K562 (cell line): Measurements from ENCODE around the gene KCTD15. TPM values are rescaled to one million over a fixed set of nuclear protein-coding genes. Genes with fewer than 3 reads are reported as not detected.

Source experiments
- ATAC-seq: fragments of 200-7000 bp; cut with Tn5 transposase; 3 replicates; pipeline ENCODE4 v1.9.1; 2020; ENCODE audit warnings: moderate library complexity
- Bru-seq: library from RNA; stranded (reverse); fragments of 400-500 nt; gene quantifications from one replicate; lab custom pipeline; 2021; lab: Mats Ljungman, UMichigan
- BruChase-seq, 2 experiments: library from RNA; stranded (reverse); fragments of 400-500 nt; gene quantifications; one replicate each; lab custom pipeline; 2021; lab: Mats Ljungman, UMichigan
- BruUV-seq: library from RNA; stranded (reverse); fragments of 400-500 nt; replicated peaks from 2 replicates; lab custom pipeline; 2021; lab: Mats Ljungman, UMichigan
- CTCF ChIA-PET: fragments of 300-600 bp; formaldehyde crosslinking; extraction: SDS; loops from one replicate; lab custom pipeline; 2021; ENCODE audit warnings: low intra/inter-chr PET ratio; lab: Yijun Ruan, JAX
- POLR2A ChIA-PET: fragments of 300-600, 350-650 bp; sonication (Branson Sonifier 250); formaldehyde crosslinking; extraction: SDS; loops from one replicate; lab custom pipeline; 2021; ENCODE audit warnings: antibody characterized with exemption, inconsistent platforms; lab: Yijun Ruan, JAX
- DNase-seq, 4 experiments: peaks; one replicate each; pipeline versions ENCODE4 v3.0.0 to v3.0.0-alpha.2; 2011 to 2018; ENCODE audit warnings: low spot score in 3 of 4, mixed read lengths in 3 of 4; ENCODE audit errors: extremely low read depth in 1 of 4
- FAIRE-seq: peaks from 2 replicates; lab custom pipeline; 2011; peaks lifted over from hg19 to GRCh38; lab: Jason Lieb, UNC
- H2AFZ ChIP-seq: 2 replicates; pipeline ENCODE4 v1.6.0; 2011; ENCODE audit warnings: low read depth, low read length, control low read depth, inconsistent platforms
- H3K27ac ChIP-seq: fragments of 200-600 bp; 3 replicates; pipeline ENCODE4 v1.8.0; 2011; ENCODE audit warnings: low read depth, mild to moderate bottlenecking, control low read depth, inconsistent platforms, low read length, moderate library complexity, mixed read lengths; ENCODE audit errors: extremely low read depth
- H3K27me3 ChIP-seq, 2 experiments: fragments of 300-600 bp in 1 of 2; 2 replicates in 1 of 2; 3 replicates in 1 of 2; pipeline versions ENCODE4 v1.6.0 to v1.8.0; 2011; ENCODE audit warnings: inconsistent platforms in 2 of 2, low read length in 2 of 2, mild to moderate bottlenecking in 1 of 2, mixed read lengths in 1 of 2, moderate library complexity in 1 of 2; ENCODE audit not compliant: control insufficient read depth in 2 of 2, insufficient read depth in 2 of 2
- H3K36me3 ChIP-seq: fragments of 300-600 bp; 3 replicates; pipeline ENCODE4 v1.8.0; 2011; ENCODE audit warnings: mild to moderate bottlenecking, low read length, inconsistent platforms; ENCODE audit not compliant: control insufficient read depth, insufficient read depth
- H3K4me1 ChIP-seq, 2 experiments: fragments of 200-600 bp in 1 of 2; replicated peaks in 1 of 2; 2 replicates in 1 of 2; 3 replicates in 1 of 2; pipeline versions ENCODE4 v1.5.1 to v1.8.0; 2011; ENCODE audit warnings: inconsistent platforms in 2 of 2, low read length in 2 of 2, mild to moderate bottlenecking in 1 of 2, mixed read lengths in 1 of 2, moderate library complexity in 1 of 2; ENCODE audit not compliant: control insufficient read depth in 2 of 2, insufficient read depth in 2 of 2
- H3K4me2 ChIP-seq: 2 replicates; pipeline ENCODE4 v1.6.1; 2011; ENCODE audit warnings: low read length, control low read depth, inconsistent platforms, mixed read lengths; ENCODE audit not compliant: insufficient read depth
- H3K4me3 ChIP-seq: fragments of 200-600 bp; sonication (generic), shearing (Covaris generic); 2 replicates; pipeline ENCODE4 v1.5.1; 2016; ENCODE audit warnings: control low read depth, inconsistent platforms
- H3K79me2 ChIP-seq: fragments of 200-600 bp; 3 replicates; pipeline ENCODE4 v1.8.0; 2011; ENCODE audit warnings: low read length, inconsistent platforms; ENCODE audit not compliant: control insufficient read depth, insufficient read depth
- H3K9ac ChIP-seq, 2 experiments: 2 replicates each; pipeline versions ENCODE4 v1.6.0 to v1.6.1; 2011; ENCODE audit warnings: low read depth in 2 of 2, low read length in 2 of 2, control low read depth in 1 of 2, inconsistent platforms in 1 of 2, mild to moderate bottlenecking in 1 of 2, mixed read lengths in 1 of 2; ENCODE audit not compliant: insufficient read depth in 1 of 2
- H3K9me1 ChIP-seq: one replicate; pipeline ENCODE4 v1.6.0; 2011; ENCODE audit warnings: inconsistent platforms, mild to moderate bottlenecking, low read length, moderate library complexity; ENCODE audit not compliant: control insufficient read depth, insufficient read depth
- H3K9me3 ChIP-seq: replicated peaks from 2 replicates; pipeline ENCODE4 v1.5.1; 2011; ENCODE audit warnings: low read depth, low read length, inconsistent platforms; ENCODE audit not compliant: control insufficient read depth, insufficient read depth
- H4K20me1 ChIP-seq: replicated peaks from 2 replicates; pipeline ENCODE4 v1.6.1; 2011; ENCODE audit warnings: low read length, inconsistent platforms, mixed read lengths; ENCODE audit not compliant: control insufficient read depth, insufficient read depth
- CCNT2 ChIP-seq: IDR thresholded peaks from 2 replicates; pipeline ENCODE4 v1.6.1; 2011; ENCODE audit warnings: borderline replicate concordance, low read depth, mild to moderate bottlenecking, moderate library complexity, mixed read lengths, low read length; ENCODE audit not compliant: insufficient read length; ENCODE audit errors: extremely low read depth
- CEBPG ChIP-seq, 3 experiments: fragments of 200-800 bp in 1 of 3; sonication (Bioruptor generic) in 1 of 3; sonication (generic) in 1 of 3; formaldehyde crosslinking in 1 of 3; IDR thresholded peaks in 2 of 3; conservative IDR thresholded peaks in 1 of 3; 2 replicates each; pipeline versions ENCODE4 v1.6.1 to v1.8.0; 2016 to 2022; ENCODE audit warnings: missing compliant biosample characterization in 2 of 3, missing genetic modification characterization in 2 of 3, mild to moderate bottlenecking in 1 of 3, missing genetic modification reagents in 1 of 3
- EGR1 ChIP-seq: fragments of 450-650 bp; conservative IDR thresholded peaks from 2 replicates; pipeline ENCODE4 v1.6.1; 2017; ENCODE audit warnings: mild to moderate bottlenecking
- FIP1L1 ChIP-seq: fragments of 200-400 bp; formaldehyde crosslinking; IDR thresholded peaks from 2 replicates; pipeline ENCODE4 v1.6.1; 2018; ENCODE audit warnings: mild to moderate bottlenecking, low read depth, low read length; ENCODE audit not compliant: poor library complexity, severe bottlenecking
- HDAC1 ChIP-seq, 2 experiments: fragments of 450-650 bp; IDR thresholded peaks; 2 replicates each; pipeline ENCODE4 v1.6.1; 2016 to 2017; ENCODE audit warnings: inconsistent platforms in 1 of 2, mild to moderate bottlenecking in 1 of 2, moderate library complexity in 1 of 2
- HNRNPL ChIP-seq: fragments of 200-400 bp; formaldehyde crosslinking; IDR thresholded peaks from 2 replicates; pipeline ENCODE4 v1.6.1; 2017; ENCODE audit warnings: low read depth, mild to moderate bottlenecking, low read length
- MYC ChIP-seq, 2 experiments: fragments of 250-450 bp in 1 of 2; sonication (Bioruptor Pico) in 1 of 2; IDR thresholded peaks; 2 replicates each; pipeline versions ENCODE4 v1.5.1 to v1.6.1; 2012 to 2021; ENCODE audit warnings: low read depth in 2 of 2, borderline replicate concordance in 1 of 2, improper control_type of control experiment in 1 of 2, low read length in 1 of 2, mild to moderate bottlenecking in 1 of 2, moderate library complexity in 1 of 2
- PHF8 ChIP-seq: fragments of 200-600 bp; sonication (generic); IDR thresholded peaks from 2 replicates; pipeline ENCODE4 v1.6.1; 2012; ENCODE audit warnings: mixed run types, mild to moderate bottlenecking, inconsistent platforms, low read length, moderate library complexity, borderline replicate concordance
- RBFOX2 ChIP-seq: fragments of 200-400 bp; formaldehyde crosslinking; IDR thresholded peaks from 2 replicates; pipeline ENCODE4 v1.6.1; 2017; ENCODE audit warnings: low read depth, mild to moderate bottlenecking, low read length, moderate library complexity
- RBM25 ChIP-seq: fragments of 200-400 bp; formaldehyde crosslinking; IDR thresholded peaks from 2 replicates; pipeline ENCODE4 v1.6.1; 2018; ENCODE audit warnings: low read length, low read depth, moderate library complexity; ENCODE audit not compliant: severe bottlenecking
- SUPT5H ChIP-seq: fragments of 450-650 bp; IDR thresholded peaks from 2 replicates; pipeline ENCODE4 v1.6.1; 2016
- ZBTB17 ChIP-seq: fragments of 450-650 bp; formaldehyde crosslinking; IDR thresholded peaks from 2 replicates; pipeline ENCODE4 v1.4.0; 2020; ENCODE audit warnings: mild to moderate bottlenecking
- ZFX ChIP-seq: sonication (generic); formaldehyde crosslinking; IDR thresholded peaks from 2 replicates; pipeline ENCODE4 v1.8.0; 2022; ENCODE audit warnings: mild to moderate bottlenecking, missing genetic modification reagents, moderate library complexity
- WGBS: fragments of 100-300 bp; shearing (Covaris generic); methylation state at CpG from one replicate; pipeline ENCODE4 v1.1.6; 2016; ENCODE audit warnings: low coverage, mixed read lengths; ENCODE audit not compliant: insufficient coverage; ENCODE audit errors: missing lambda C conversion rate; 5-methylcytosine and 5-hydroxymethylcytosine counted together
- in situ Hi-C: fragments of 300-500 bp; cut with MboI; formaldehyde crosslinking; loops from 4 replicates; pipeline ENCODE4 v1.15.0; 2018; ENCODE audit warnings: inconsistent platforms, mixed read lengths
- intact Hi-C: fragments of 100-400 bp; cut with micrococcal nuclease; formaldehyde crosslinking; loops from 2 replicates; pipeline ENCODE4 v1.14.2; 2022
- long read RNA-seq, 3 experiments: library from polyadenylated mRNA in 2 of 3; library from RNA in 1 of 3; unstranded in 2 of 3; stranded (forward) in 1 of 3; transcript quantifications; one replicate each; pipeline ENCODE4 v2.0.0, GENCODE V29; 2019 to 2022
- polyA minus RNA-seq, 3 experiments: library from RNA; depleted of rRNA, polyadenylated mRNA; stranded (reverse); fragments of >200 nt; gene quantifications; 2 replicates each; pipeline ENCODE4 v1.2.3, GENCODE V29; 2011
- polyA plus RNA-seq, 8 experiments: library from polyadenylated mRNA; depleted of rRNA in 4 of 8; stranded (reverse) in 5 of 8; unstranded in 3 of 8; fragments of >200 nt; fragmentation: Nextera tagmentation in 2 of 8; fragmentation: Illumina TruSeq in 1 of 8; extraction: Ambion mirVana in 2 of 8; extraction: Trizol in 1 of 8; gene quantifications; 2 replicates each; pipeline versions ENCODE4 v1.2.1 to v1.2.3, GENCODE V29; 2011 to 2014; ENCODE audit warnings: inconsistent platforms in 1 of 8, missing spikeins in 1 of 8
- total RNA-seq, 7 experiments: library from RNA; depleted of rRNA in 6 of 7; stranded (reverse); fragments of >200 nt in 6 of 7; fragmentation: Illumina TruSeq in 2 of 7; extraction: Trizol in 2 of 7; gene quantifications; 2 replicates each; pipeline versions ENCODE4 v1.2.1 to v1.2.3, GENCODE V29; 2011 to 2021; ENCODE audit warnings: low replicate concordance in 1 of 7

KCTD15 gene, protein sequence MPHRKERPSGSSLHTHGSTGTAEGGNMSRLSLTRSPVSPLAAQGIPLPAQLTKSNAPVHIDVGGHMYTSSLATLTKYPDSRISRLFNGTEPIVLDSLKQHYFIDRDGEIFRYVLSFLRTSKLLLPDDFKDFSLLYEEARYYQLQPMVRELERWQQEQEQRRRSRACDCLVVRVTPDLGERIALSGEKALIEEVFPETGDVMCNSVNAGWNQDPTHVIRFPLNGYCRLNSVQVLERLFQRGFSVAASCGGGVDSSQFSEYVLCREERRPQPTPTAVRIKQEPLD
- total RNA-seq (2011; cell fraction: chromatin; rRNA removed; ENCODE audit: low replicate concordance), result 22.8 and 48.8 TPM in 2 replicates
- total RNA-seq (2011; cell fraction: nucleolus; rRNA removed), result 33.6 and 36.5 TPM in 2 replicates
- total RNA-seq (2011; cell fraction: nucleoplasm; rRNA removed), result 23.7 and 24.2 TPM in 2 replicates
- total RNA-seq (2014; rRNA removed) (42.0 and 46.5 TPM in 2 replicates), total RNA-seq (2014; rRNA removed; fragmentation: Illumina TruSeq; extraction: Trizol) (6.0 and 6.7 TPM in 2 replicates), total RNA-seq (2015; rRNA removed; fragmentation: Illumina TruSeq; extraction: Trizol) (11.8 and 14.4 TPM in 2 replicates), total RNA-seq (2021) (26.5 and 29.7 TPM in 2 replicates), polyA plus RNA-seq (2011; rRNA removed) (14.2 and 19.8 TPM in 2 replicates), polyA plus RNA-seq (2014; fragmentation: Illumina TruSeq; extraction: Trizol) (10.1 and 25.5 TPM in 2 replicates), polyA plus RNA-seq (2014; fragmentation: Nextera tagmentation; extraction: Ambion mirVana) (1 to 10 TPM; 1.7 TPM), polyA plus RNA-seq (2014; rRNA removed) (31.2 and 49.0 TPM in 2 replicates), polyA minus RNA-seq (2011; rRNA and poly(A)+ RNA removed) (6.6 and 9.7 TPM in 2 replicates), Bru-seq, nascent RNA (percentile 61 among the genes with signal in this experiment), BruChase-seq, experiment 1, labeled RNA remaining after a 2-hour chase (percentile 68 among the genes with signal in this experiment), BruChase-seq, experiment 2, labeled RNA remaining after a 6-hour chase (percentile 68 among the genes with signal in this experiment)
- 25.0 and 63.1 TPM in 2 replicates for polyA plus RNA-seq (2011; cell fraction: cytosol; rRNA removed)
- polyA plus RNA-seq (2011; cell fraction: nucleus; rRNA removed), result 52.6 and 84.5 TPM in 2 replicates
- polyA plus RNA-seq (2012), result 20.4 and 37.0 TPM in 2 replicates
- polyA minus RNA-seq (2011; cell fraction: cytosol; rRNA and poly(A)+ RNA removed), result 12.0 and 13.4 TPM in 2 replicates
- 9.3 and 10.2 TPM in 2 replicates for polyA minus RNA-seq (2011; cell fraction: nucleus; rRNA and poly(A)+ RNA removed)
- long read RNA-seq, experiment 1, full-length matches to known transcripts, result 9 of 119 reads
- long read RNA-seq, experiment 1, partial matches to known transcripts, result 87 of 119 reads
- long read RNA-seq, experiment 1, other reads (novel, unspliced or antisense), result 23 of 119 reads
- long read RNA-seq, experiment 2, partial matches to known transcripts, result 11 of 22 reads
- long read RNA-seq, experiment 2, other reads (novel, unspliced or antisense), result 8 of 22 reads
- long read RNA-seq, experiment 3, partial matches to known transcripts, result 4 of 8 reads
- long read RNA-seq, experiment 3, other reads (novel, unspliced or antisense), result 3 of 8 reads

DNA sequence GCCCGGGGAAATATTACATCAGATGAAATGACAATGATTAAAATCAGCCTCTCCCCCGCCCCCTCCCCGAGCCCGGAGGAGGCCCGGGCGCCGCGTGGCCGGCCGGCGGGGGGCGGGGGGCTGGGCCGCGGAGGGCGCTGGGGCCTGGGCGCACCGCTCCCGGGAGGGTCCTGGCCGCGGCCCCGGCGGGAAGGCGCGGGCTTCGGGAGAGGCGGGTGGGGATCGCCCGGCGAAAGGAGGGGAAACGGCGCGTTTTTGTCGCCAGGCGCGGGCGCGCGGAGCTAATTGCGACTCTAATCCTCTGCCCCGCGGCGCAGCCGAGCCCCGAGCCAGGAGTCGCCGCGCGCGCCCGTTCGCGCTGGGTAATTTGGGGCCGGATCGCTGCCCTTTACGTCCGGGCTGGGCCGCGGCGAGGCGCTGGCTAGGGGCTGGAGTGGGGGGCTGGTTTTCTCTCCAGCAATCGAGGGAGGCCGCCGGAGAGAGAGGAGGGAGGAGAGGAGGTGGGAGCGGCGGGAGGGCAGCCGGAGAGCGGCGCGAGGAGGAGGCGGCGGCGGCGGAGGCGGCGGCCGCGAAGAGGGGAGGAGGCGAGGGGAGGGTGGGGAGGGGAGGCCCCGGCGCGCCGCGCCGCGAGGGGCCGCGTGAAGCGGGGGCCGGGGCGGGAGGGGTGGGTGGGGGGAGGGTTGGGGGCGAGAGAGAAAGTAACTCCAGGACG is at the start of gene KCTD15:
KCTD15 (plus strand) TSS at position 707 of the 712 bp plus-strand sequence. CDS start 3,585 bp downstream, outside the sequence.
- ATAC-seq, result peak; percentile 40
- Histone ChIP-seq H3K9me3 (no peaks in the 10 kb centered on the region), H3K4me2 (peak within 1 kb of the TSS; percentile 80), H3K4me3 (peak within 1 kb of the TSS; percentile 72), H3K27ac (peak within 1 kb of the TSS; percentile 88), H3K79me2 (peaks cover 5% of the 10 kb centered on the region; the same call in 1 of the 3 replicates), H3K9ac (peak within 1 kb of the TSS; percentile 77 to 94), H3K9me1 (no peaks in the 10 kb centered on the region), H4K20me1 (no peaks in the 10 kb centered on the region), H3K36me3 (peaks cover 26% of the 10 kb centered on the region; the same call in 1 of the 3 replicates), H3K27me3 (peaks cover 7 to 16% of the 10 kb centered on the region in 2 experiments; a peak in 3 of 5 replicates), H2AFZ (peak within 1 kb of the TSS; percentile 89), H3K4me1 (peaks cover 0 to 37% of the 10 kb centered on the region in 2 experiments; a peak in 2 of 5 replicates)
- CTCF ChIA-PET, result interaction anchor here (1.2 to 1.3 kb wide), 3 partner anchors 300 to 706 kb away, joined by 3 to 5 read pairs (median 3); no protein-coding TSS in a partner anchor
- in situ Hi-C loops, result no loop called here
- FAIRE-seq, result no peak
- under 1% methylated on average over 18 of the region's 92 CpGs for WGBS
- no TSS peak for BruUV-seq
- DNase-seq, result peak; percentile 55 to 75 (median 61)
- intact Hi-C loops, result no loop called here
- POLR2A ChIA-PET, result interaction anchor here (0.6 to 1.6 kb wide), 8 partner anchors 9 to 245 kb away, joined by 3 to 5 read pairs (median 4); no protein-coding TSS in a partner anchor
- TF ChIP-seq ZBTB17, result peak; percentile 22; the same call in 1 of the 2 replicates
- TF ChIP-seq SUPT5H, result peak; percentile 19; the same call in 1 of the 2 replicates
- TF ChIP-seq CEBPG (CRISPR knock-in tag; IDR thresholded peaks at IDR 0.05), result no peak
- peak in 1 of 2 experiments; percentile 65; a peak in 1 of 4 replicates for TF ChIP-seq CEBPG (tag; conservative IDR thresholded peaks at IDR 0.05 in 1 of 2, IDR thresholded peaks at IDR 0.05 in 1 of 2)
- TF ChIP-seq HNRNPL, result 0 out of 2 replicates have a peak, but pooled peaks have one; percentile 33
- TF ChIP-seq FIP1L1, result peak; percentile 10
- TF ChIP-seq ZFX (CRISPR knock-in tag), result peak; percentile 47; the same call in 1 of the 2 replicates
- TF ChIP-seq CCNT2, result peak; percentile 56
- TF ChIP-seq HDAC1 (IDR thresholded peaks at IDR 0.05), result peak in 1 of 2 experiments; percentile 8; a peak in 1 of 4 replicates
- TF ChIP-seq MYC (IDR thresholded peaks at IDR 0.05; ENCODE audit: low read depth, low read length), result peak; percentile 90
- no peak for TF ChIP-seq MYC (CRISPR knock-in tag; IDR thresholded peaks at IDR 0.05; ENCODE audit: borderline replicate concordance, low read depth)
- TF ChIP-seq RBFOX2, result peak; percentile 31
- TF ChIP-seq RBM25, result no peak
- TF ChIP-seq EGR1, result peak; percentile 31
- peak; percentile 29; the same call in 1 of the 2 replicates for TF ChIP-seq PHF8
